Caco-2 (cell line): Measurements from ENCODE around the gene INTS6. TPM values are rescaled to one million over a fixed set of nuclear protein-coding genes. Genes with fewer than 3 reads are reported as not detected.

Source experiments
- BruUV-seq: library from RNA; stranded (reverse); fragments of 400-500 nt; replicated peaks from 2 replicates; lab custom pipeline; 2021; lab: Mats Ljungman, UMichigan
- CTCF ChIA-PET: fragments of 300-600 bp; sonication (Branson Sonifier 250); formaldehyde crosslinking; loops from one replicate; lab custom pipeline; 2022; ENCODE audit warnings: antibody characterized with exemption; lab: Charles Lee
- POLR2A ChIA-PET: fragments of 300-600 bp; sonication (Branson Sonifier 250); formaldehyde crosslinking; loops from one replicate; lab custom pipeline; 2022; ENCODE audit warnings: antibody characterized with exemption; lab: Charles Lee
- DNase-seq, 2 experiments: peaks; one replicate each; pipeline versions ENCODE4 v3.0.0 to v3.0.0-alpha.2; 2020 to 2022
- H3K27me3 ChIP-seq: replicated peaks from 2 replicates; pipeline ENCODE4 v1.6.0; 2011; ENCODE audit warnings: low read length; ENCODE audit not compliant: control insufficient read depth, insufficient read depth
- H3K36me3 ChIP-seq: 2 replicates; pipeline ENCODE4 v1.5.1; 2011; ENCODE audit warnings: low read length; ENCODE audit not compliant: control insufficient read depth, insufficient read depth
- H3K4me1 ChIP-seq: fragments of 250-450 bp; sonication (Bioruptor Pico); 2 replicates; pipeline ENCODE4 v1.5.1; 2020; ENCODE audit warnings: mild to moderate bottlenecking
- H3K4me3 ChIP-seq: 2 replicates; pipeline ENCODE4 v1.5.1; 2011; ENCODE audit warnings: low read depth, mild to moderate bottlenecking, control low read depth, low read length
- H3K9me3 ChIP-seq: fragments of 250-450 bp; sonication (Bioruptor Pico); 2 replicates; pipeline ENCODE4 v1.5.1; 2020; ENCODE audit warnings: mild to moderate bottlenecking, moderate library complexity
- H3K27ac Mint-ChIP-seq: one replicate; pipeline ENCODE4 v1.8.0; 2022; ENCODE audit warnings: mixed read lengths; ENCODE audit not compliant: unreplicated experiment
- H3K27me3 Mint-ChIP-seq: one replicate; pipeline ENCODE4 v1.8.0; 2022; ENCODE audit warnings: mixed read lengths; ENCODE audit not compliant: insufficient read depth, unreplicated experiment
- H3K36me3 Mint-ChIP-seq: one replicate; pipeline ENCODE4 v1.8.0; 2022; ENCODE audit warnings: mild to moderate bottlenecking, mixed read lengths; ENCODE audit not compliant: insufficient read depth, unreplicated experiment
- H3K4me1 Mint-ChIP-seq: one replicate; pipeline ENCODE4 v1.8.0; 2022; ENCODE audit warnings: low read depth, mixed read lengths; ENCODE audit not compliant: unreplicated experiment
- H3K4me3 Mint-ChIP-seq: one replicate; pipeline ENCODE4 v1.8.0; 2022; ENCODE audit warnings: mild to moderate bottlenecking, moderate library complexity, mixed read lengths; ENCODE audit not compliant: unreplicated experiment
- H3K9me3 Mint-ChIP-seq: one replicate; pipeline ENCODE4 v1.8.0; 2022; ENCODE audit warnings: mixed read lengths; ENCODE audit not compliant: unreplicated experiment
- intact Hi-C: fragments of 100-400 bp; cut with micrococcal nuclease; formaldehyde crosslinking; loops from one replicate; pipeline ENCODE4 v1.10.0; 2022; ENCODE audit not compliant: unreplicated experiment
- total RNA-seq: library from RNA; stranded (reverse); gene quantifications from 2 replicates; pipeline ENCODE4 v1.2.3, GENCODE V29; 2022
- TF ChIP-seq, protein P1 (sequence below), 2 experiments: fragments of 200-600 bp in 1 of 2; IDR thresholded peaks; 1 replicate in 1 of 2; 2 replicates in 1 of 2; pipeline versions ENCODE4 v1.5.1 to v1.8.0; 2011 to 2022; ENCODE audit warnings: antibody characterized with exemption in 1 of 2, control low read depth in 1 of 2, inconsistent platforms in 1 of 2, low read depth in 1 of 2, low read length in 1 of 2, mild to moderate bottlenecking in 1 of 2, moderate library complexity in 1 of 2; ENCODE audit not compliant: insufficient read depth in 1 of 2, severe bottlenecking in 1 of 2, unreplicated experiment in 1 of 2

INTS6 gene
- total RNA-seq, 1 experiment from 2014 or later = 42.6 TPM

DNA sequence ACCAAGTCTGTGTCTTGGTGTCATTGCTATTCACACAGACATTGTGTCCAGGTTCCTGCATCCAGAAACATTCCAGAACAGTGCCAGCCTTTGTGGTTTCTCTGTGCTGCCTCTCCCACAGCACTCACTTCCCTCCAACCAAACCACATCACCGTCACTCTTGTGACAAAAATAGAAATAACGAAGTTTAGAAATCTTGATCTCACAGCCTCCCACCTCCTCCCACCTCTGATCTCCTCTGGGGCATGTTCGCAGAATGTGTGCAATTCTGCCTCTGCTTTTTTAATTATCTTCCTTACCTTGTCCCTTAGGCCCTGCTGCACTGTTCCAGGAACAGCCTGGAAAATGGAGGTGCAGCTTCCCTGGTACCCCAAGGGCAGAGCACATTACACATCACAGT is 122.0 kb downstream of the INTS6 start:
- BruUV-seq = no TSS peak
- POLR2A ChIA-PET = no interaction called here

DNA sequence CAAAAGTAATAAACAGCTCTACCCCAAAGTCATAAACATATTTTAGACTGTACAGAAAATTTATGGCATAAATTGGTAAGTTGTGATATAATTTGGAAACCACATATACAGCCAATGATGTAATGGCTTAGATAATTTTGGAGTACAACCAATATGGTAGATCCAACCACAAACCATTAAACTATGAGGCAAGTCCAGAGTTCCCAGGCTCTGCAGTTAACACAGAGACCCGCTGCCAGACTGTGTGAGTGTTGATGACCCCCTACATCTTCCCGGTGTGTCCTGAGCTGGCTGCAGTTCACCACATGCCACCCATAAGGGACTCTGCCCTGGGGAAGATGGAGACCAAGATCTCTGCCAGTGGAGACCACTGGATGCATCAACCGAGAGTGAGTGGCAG is 123.2 kb downstream of the INTS6 start:
- ChIA-PET CTCF (no interaction called here), POLR2A (no interaction called here)
- Mint-ChIP-seq H3K36me3 (no peaks in the 10 kb centered on the region), H3K27me3 (no peaks in the 10 kb centered on the region), H3K4me3 (no peak overlapping the region), H3K9me3 (no peaks in the 10 kb centered on the region), H3K27ac (no peak overlapping the region), H3K4me1 (no peaks in the 10 kb centered on the region)
- Histone ChIP-seq H3K27me3 (no peaks in the 10 kb centered on the region), H3K4me1 (no peaks in the 10 kb centered on the region), H3K4me3 (no peak overlapping the region), H3K36me3 (no peaks in the 10 kb centered on the region), H3K9me3 (no peaks in the 10 kb centered on the region)
- intact Hi-C loops = no loop called here
- no TSS peak for BruUV-seq
- no peak for DNase-seq
- TF ChIP-seq, protein P1, sequence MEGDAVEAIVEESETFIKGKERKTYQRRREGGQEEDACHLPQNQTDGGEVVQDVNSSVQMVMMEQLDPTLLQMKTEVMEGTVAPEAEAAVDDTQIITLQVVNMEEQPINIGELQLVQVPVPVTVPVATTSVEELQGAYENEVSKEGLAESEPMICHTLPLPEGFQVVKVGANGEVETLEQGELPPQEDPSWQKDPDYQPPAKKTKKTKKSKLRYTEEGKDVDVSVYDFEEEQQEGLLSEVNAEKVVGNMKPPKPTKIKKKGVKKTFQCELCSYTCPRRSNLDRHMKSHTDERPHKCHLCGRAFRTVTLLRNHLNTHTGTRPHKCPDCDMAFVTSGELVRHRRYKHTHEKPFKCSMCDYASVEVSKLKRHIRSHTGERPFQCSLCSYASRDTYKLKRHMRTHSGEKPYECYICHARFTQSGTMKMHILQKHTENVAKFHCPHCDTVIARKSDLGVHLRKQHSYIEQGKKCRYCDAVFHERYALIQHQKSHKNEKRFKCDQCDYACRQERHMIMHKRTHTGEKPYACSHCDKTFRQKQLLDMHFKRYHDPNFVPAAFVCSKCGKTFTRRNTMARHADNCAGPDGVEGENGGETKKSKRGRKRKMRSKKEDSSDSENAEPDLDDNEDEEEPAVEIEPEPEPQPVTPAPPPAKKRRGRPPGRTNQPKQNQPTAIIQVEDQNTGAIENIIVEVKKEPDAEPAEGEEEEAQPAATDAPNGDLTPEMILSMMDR (IDR thresholded peaks at IDR 0.05; ENCODE audit: insufficient read depth in 1 of 2, low read depth in 1 of 2, low read length in 1 of 2, severe bottlenecking in 1 of 2, unreplicated experiment in 1 of 2) = no peak

More for the DNA sequence above, 122.0 kb downstream of the INTS6 start:
- Histone ChIP-seq H3K36me3 (no peaks in the 10 kb centered on the region), H3K9me3 (no peaks in the 10 kb centered on the region), H3K4me3 (no peak overlapping the region), H3K4me1 (no peaks in the 10 kb centered on the region), H3K27me3 (no peaks in the 10 kb centered on the region)
- Mint-ChIP-seq H3K4me3 (no peak overlapping the region), H3K4me1 (no peaks in the 10 kb centered on the region), H3K36me3 (no peaks in the 10 kb centered on the region), H3K27me3 (no peaks in the 10 kb centered on the region), H3K27ac (no peak overlapping the region), H3K9me3 (no peaks in the 10 kb centered on the region)
- CTCF ChIA-PET = no interaction called here
- DNase-seq = no peak
- intact Hi-C loops = no loop called here
- TF ChIP-seq, protein P1 (IDR thresholded peaks at IDR 0.05; ENCODE audit: insufficient read depth in 1 of 2, low read depth in 1 of 2, low read length in 1 of 2, severe bottlenecking in 1 of 2, unreplicated experiment in 1 of 2) = no peak

DNA sequence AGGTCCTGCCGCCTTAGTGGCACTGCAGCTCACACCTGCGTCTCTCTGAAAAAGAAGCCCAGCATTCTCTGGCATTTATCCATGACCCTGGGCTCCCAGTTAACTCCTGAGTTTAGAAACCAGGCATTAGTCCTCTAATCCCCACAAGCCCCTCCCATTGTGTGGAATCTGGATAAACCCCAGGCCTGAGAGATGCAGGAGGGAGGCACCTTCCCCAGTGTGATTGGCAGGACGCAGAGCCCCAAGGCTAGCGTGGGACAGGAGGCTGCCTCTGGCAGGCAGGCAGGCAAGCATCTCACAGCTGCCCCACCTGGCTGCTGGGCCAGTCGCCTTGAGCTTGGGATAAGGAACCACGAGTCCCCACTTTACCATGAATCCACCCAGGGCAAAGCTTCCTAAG is 124.3 kb downstream of the INTS6 start:
- Mint-ChIP-seq H3K4me1 (no peaks in the 10 kb centered on the region), H3K4me3 (no peak overlapping the region), H3K36me3 (no peaks in the 10 kb centered on the region), H3K9me3 (no peaks in the 10 kb centered on the region), H3K27me3 (no peaks in the 10 kb centered on the region), H3K27ac (no peak overlapping the region)
- TF ChIP-seq, protein P1 (IDR thresholded peaks at IDR 0.05; ENCODE audit: insufficient read depth in 1 of 2, low read depth in 1 of 2, low read length in 1 of 2, severe bottlenecking in 1 of 2, unreplicated experiment in 1 of 2) = no peak
- Histone ChIP-seq H3K27me3 (no peaks in the 10 kb centered on the region), H3K9me3 (no peaks in the 10 kb centered on the region), H3K4me1 (no peaks in the 10 kb centered on the region), H3K36me3 (no peaks in the 10 kb centered on the region), H3K4me3 (no peak overlapping the region)
- POLR2A ChIA-PET = no interaction called here
- BruUV-seq = no TSS peak
- CTCF ChIA-PET = no interaction called here
- peak in 1 of 2 experiments; percentile 8 for DNase-seq
- intact Hi-C loops = no loop called here
